Nephron (organoid): ENCODE measurements around the gene LOXHD1.

ENCODE experiments used
- H3K27ac Mint-ChIP-seq, 3 experiments: 2 replicates each; pipeline ENCODE4 v1.8.0; 2020; ENCODE audit warnings: mixed read lengths in 3 of 3, mild to moderate bottlenecking in 2 of 3, moderate library complexity in 1 of 3
- H3K27me3 Mint-ChIP-seq: 2 replicates; pipeline ENCODE4 v1.8.0; 2021; ENCODE audit warnings: low read depth, mild to moderate bottlenecking, moderate library complexity, mixed read lengths
- H3K36me3 Mint-ChIP-seq: 2 replicates; pipeline ENCODE4 v1.8.0; 2020; ENCODE audit warnings: low read depth, mixed read lengths
- H3K4me1 Mint-ChIP-seq: 2 replicates; pipeline ENCODE4 v1.8.0; 2020; ENCODE audit warnings: mixed read lengths
- H3K4me3 Mint-ChIP-seq, 3 experiments: 2 replicates each; pipeline ENCODE4 v1.8.0; 2020; ENCODE audit warnings: mild to moderate bottlenecking in 3 of 3, mixed read lengths in 3 of 3, moderate library complexity in 2 of 3
- H3K9me3 Mint-ChIP-seq: 2 replicates; pipeline ENCODE4 v1.8.0; 2020; ENCODE audit warnings: mixed read lengths
- TF ChIP-seq, protein P1 (sequence below), 3 experiments: fragments of 200-600 bp; sonication (generic); IDR thresholded peaks; one replicate each; pipeline ENCODE4 v1.5.0; 2021; ENCODE audit warnings: antibody characterized with exemption in 3 of 3; ENCODE audit not compliant: unreplicated experiment in 3 of 3

Gene LOXHD1

DNA sequence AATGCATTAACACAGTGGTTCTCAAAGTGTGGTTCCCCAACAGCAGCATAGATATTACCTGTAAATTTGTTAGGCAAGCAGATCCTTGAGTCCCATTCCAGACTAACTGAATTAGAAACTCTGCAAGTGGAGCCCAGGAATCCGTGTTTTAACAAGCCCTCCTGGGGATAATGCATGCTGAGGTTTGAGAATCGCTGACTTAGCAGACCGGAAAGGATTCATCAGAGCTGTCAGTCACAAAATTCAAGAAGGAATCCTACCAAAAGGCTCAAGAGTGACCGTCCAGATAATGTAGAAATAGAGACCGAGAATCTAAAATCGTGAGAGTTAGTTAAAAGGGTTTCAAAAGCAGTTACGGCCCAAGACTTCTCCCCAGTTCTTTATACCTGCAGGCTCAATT, 66.9 kb downstream of the LOXHD1 start:
- Mint-ChIP-seq H3K36me3 (no peaks in the 10 kb centered on the region), H3K9me3 (no peaks in the 10 kb centered on the region), H3K4me1 (no peaks in the 10 kb centered on the region), H3K27me3 (peaks cover 13% of the 10 kb centered on the region), H3K27ac (no peak overlapping the region), H3K4me3 (no peak overlapping the region)
- TF ChIP-seq, protein P1, sequence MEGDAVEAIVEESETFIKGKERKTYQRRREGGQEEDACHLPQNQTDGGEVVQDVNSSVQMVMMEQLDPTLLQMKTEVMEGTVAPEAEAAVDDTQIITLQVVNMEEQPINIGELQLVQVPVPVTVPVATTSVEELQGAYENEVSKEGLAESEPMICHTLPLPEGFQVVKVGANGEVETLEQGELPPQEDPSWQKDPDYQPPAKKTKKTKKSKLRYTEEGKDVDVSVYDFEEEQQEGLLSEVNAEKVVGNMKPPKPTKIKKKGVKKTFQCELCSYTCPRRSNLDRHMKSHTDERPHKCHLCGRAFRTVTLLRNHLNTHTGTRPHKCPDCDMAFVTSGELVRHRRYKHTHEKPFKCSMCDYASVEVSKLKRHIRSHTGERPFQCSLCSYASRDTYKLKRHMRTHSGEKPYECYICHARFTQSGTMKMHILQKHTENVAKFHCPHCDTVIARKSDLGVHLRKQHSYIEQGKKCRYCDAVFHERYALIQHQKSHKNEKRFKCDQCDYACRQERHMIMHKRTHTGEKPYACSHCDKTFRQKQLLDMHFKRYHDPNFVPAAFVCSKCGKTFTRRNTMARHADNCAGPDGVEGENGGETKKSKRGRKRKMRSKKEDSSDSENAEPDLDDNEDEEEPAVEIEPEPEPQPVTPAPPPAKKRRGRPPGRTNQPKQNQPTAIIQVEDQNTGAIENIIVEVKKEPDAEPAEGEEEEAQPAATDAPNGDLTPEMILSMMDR (IDR thresholded peaks at IDR 0.05; ENCODE audit: unreplicated experiment in 3 of 3) = no peak

DNA sequence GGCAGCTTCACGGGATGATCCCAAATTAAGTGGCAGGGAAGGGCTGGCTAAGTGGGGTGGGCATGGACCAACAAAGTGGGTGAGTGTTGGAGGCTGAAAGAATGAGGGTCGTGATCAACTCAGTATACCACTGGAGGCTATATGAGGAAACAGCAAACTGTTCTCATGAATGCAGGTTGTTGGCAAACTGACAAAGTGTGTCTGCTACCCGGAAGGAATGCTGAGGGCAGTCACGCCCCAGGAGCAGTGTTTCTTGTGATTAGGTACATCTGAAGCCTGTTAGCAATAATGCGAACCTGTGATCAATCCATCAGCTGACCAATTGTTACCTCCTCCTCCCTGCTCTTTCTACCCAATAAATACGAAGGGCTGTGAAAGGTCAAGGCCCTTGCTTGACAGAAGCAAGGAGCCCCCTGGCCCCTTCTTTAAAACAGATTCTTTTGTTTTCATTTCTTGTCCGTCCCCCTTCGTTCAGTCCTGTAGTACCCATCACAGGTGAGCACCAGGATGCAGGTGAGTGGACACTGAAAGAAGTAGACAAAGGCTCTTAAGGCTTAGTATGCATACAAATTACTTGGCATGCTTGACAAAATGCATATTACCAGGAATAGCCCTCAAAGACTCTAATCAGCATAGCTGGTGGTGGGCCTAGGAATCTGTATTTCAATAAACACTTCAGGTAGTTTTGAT, 67.9 kb downstream of the LOXHD1 start:
- H3K27ac Mint-ChIP-seq = no peak overlapping the region
- no peak overlapping the region for H3K4me3 Mint-ChIP-seq
- H3K9me3 Mint-ChIP-seq = no peaks in the 10 kb centered on the region
- H3K4me1 Mint-ChIP-seq = no peaks in the 10 kb centered on the region
- peaks cover 7% of the 10 kb centered on the region for H3K27me3 Mint-ChIP-seq
- TF ChIP-seq, protein P1 (IDR thresholded peaks at IDR 0.05; ENCODE audit: unreplicated experiment in 3 of 3) = no peak
- H3K36me3 Mint-ChIP-seq = no peaks in the 10 kb centered on the region

DNA sequence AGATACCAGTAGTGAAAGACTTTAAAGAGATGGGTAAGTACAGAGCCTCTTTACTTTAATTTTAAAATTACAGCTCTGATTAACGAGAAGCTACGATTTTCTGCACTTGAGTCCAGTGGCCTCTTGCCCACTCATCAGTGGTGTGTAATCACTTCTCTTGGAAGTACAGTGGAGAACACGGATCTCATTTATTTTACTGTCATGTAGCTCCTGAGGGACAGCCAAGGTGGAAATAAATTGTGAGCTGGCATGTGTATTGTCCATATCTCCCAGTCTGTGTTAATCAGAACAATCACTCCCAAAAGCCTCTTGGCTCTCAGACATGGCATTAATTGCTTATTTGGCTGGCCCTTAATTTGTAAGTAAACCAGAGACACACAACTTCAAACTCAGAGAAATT, 69.4 kb downstream of the LOXHD1 start:
- no peak overlapping the region for H3K4me3 Mint-ChIP-seq
- TF ChIP-seq, protein P1 (IDR thresholded peaks at IDR 0.05; ENCODE audit: unreplicated experiment in 3 of 3) = no peak
- H3K36me3 Mint-ChIP-seq = no peaks in the 10 kb centered on the region
- H3K27me3 Mint-ChIP-seq = peaks cover 9% of the 10 kb centered on the region
- peaks cover 3% of the 10 kb centered on the region for H3K9me3 Mint-ChIP-seq
- no peak overlapping the region for H3K27ac Mint-ChIP-seq
- no peaks in the 10 kb centered on the region for H3K4me1 Mint-ChIP-seq

DNA sequence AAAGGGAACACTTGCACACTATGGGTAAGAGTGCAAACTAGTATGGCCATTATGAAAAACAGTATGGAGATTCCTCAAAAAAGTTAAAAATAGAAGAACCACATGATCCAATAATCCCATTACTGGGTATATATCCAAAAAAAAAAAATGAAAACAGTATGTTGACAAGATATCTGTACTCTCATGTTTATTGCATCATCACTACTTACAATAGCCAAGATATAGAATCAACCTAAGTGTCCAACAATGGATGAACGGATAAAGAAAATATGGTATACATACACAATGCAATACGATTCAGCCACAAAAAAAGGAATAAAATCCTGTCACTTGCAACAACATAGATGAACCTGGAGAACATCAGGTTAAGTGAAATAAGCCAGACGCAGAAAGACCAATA, 73.3 kb downstream of the LOXHD1 start:
- Mint-ChIP-seq H3K4me3 (no peak overlapping the region), H3K27me3 (peaks cover 19% of the 10 kb centered on the region), H3K27ac (no peak overlapping the region), H3K9me3 (peaks cover 23% of the 10 kb centered on the region), H3K4me1 (no peaks in the 10 kb centered on the region), H3K36me3 (no peaks in the 10 kb centered on the region)
- TF ChIP-seq, protein P1 (IDR thresholded peaks at IDR 0.05; ENCODE audit: unreplicated experiment in 3 of 3) = no peak

DNA sequence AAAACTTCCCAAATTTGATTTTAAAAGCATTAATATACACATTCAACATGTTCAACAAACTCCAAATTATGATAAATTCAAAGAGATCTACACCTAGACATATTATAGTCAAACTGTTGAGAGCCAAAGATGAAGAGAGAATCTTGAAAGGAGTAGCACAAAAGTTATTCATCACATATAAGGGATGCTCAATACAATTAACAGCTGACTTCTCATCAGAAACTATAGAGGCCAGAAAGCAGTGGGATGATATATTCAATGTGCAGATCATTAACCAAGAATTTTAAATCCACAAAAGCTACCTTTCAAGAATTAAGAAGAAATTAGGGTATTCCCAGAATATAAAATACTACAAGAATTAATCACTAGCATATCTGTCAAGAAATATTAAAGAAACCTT, 75.4 kb downstream of the LOXHD1 start:
- TF ChIP-seq, protein P1 (IDR thresholded peaks at IDR 0.05; ENCODE audit: unreplicated experiment in 3 of 3) = no peak

DNA sequence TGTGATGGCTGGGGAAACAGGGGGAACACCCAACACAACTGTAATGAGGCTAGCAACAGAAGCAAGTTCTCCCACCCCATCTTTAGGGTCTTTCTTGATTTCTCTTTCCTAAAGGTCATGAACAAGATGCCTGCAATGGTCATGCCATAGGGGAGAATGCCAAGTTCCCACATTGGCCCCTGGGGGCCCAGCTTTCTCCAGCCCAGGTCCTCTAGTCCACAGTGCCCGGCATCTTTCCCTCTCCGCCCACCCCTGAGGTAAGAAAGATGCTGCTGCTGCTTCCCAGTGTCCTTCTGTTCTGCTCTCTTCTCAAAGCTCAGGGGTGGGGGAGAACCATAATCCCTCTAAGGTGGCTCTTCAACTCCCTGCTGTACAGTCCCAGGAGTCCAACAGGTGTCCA, 78.0 kb downstream of the LOXHD1 start:
- TF ChIP-seq, protein P1 (IDR thresholded peaks at IDR 0.05; ENCODE audit: unreplicated experiment in 3 of 3) = no peak
- no peaks in the 10 kb centered on the region for H3K4me1 Mint-ChIP-seq
- H3K36me3 Mint-ChIP-seq = no peaks in the 10 kb centered on the region

More for the DNA sequence above, 75.4 kb downstream of the LOXHD1 start:
- Mint-ChIP-seq H3K36me3 (no peaks in the 10 kb centered on the region), H3K4me1 (no peaks in the 10 kb centered on the region), H3K27ac (no peak overlapping the region), H3K27me3 (peaks cover 25% of the 10 kb centered on the region), H3K9me3 (peaks cover 25% of the 10 kb centered on the region), H3K4me3 (no peak overlapping the region)

More for the DNA sequence above, 78.0 kb downstream of the LOXHD1 start:
- Mint-ChIP-seq H3K4me3 (no peak overlapping the region), H3K27me3 (peaks cover 23% of the 10 kb centered on the region), H3K9me3 (peaks cover 25% of the 10 kb centered on the region), H3K27ac (no peak overlapping the region)
